HepG2 (cell line): ENCODE data around the gene ASPHD1. TPM values are rescaled to one million over a fixed set of nuclear protein-coding genes. Genes with fewer than 3 reads are reported as not detected.

Experiments used
- CENPT ChIP-seq: sonication (generic); formaldehyde crosslinking; IDR thresholded peaks from 2 replicates; pipeline ENCODE4 v1.8.0; 2022; ENCODE audit warnings: low read depth, mild to moderate bottlenecking, moderate library complexity, missing genetic modification reagents
- DPF2 ChIP-seq: sonication (generic); formaldehyde crosslinking; IDR thresholded peaks from 2 replicates; pipeline ENCODE4 v1.4.0; 2020; ENCODE audit warnings: mild to moderate bottlenecking, low read depth, missing genetic modification reagents, borderline replicate concordance
- FOXK1 ChIP-seq: sonication (generic); formaldehyde crosslinking; IDR thresholded peaks from 2 replicates; pipeline ENCODE4 v1.4.0; 2020; ENCODE audit warnings: low read depth, missing genetic modification reagents, borderline replicate concordance
- FOXK2 ChIP-seq: fragments of 450-650 bp; IDR thresholded peaks from 2 replicates; pipeline ENCODE4 v1.6.1; 2016
- GLI4 ChIP-seq: sonication (generic); formaldehyde crosslinking; IDR thresholded peaks from 2 replicates; pipeline ENCODE4 v1.5.1; 2020; ENCODE audit warnings: missing genetic modification reagents, mild to moderate bottlenecking, moderate library complexity, borderline replicate concordance
- HCFC1 ChIP-seq: fragments of 150-350 bp; IDR thresholded peaks from 2 replicates; pipeline ENCODE4 v1.6.1; 2014; ENCODE audit warnings: low read depth, low read length
- HNRNPL ChIP-seq: fragments of 200-400 bp; formaldehyde crosslinking; IDR thresholded peaks from 2 replicates; pipeline ENCODE4 v1.6.1; 2017; ENCODE audit warnings: mild to moderate bottlenecking, low read depth, low read length
- RARG ChIP-seq: sonication (generic); formaldehyde crosslinking; IDR thresholded peaks from 2 replicates; pipeline ENCODE4 v1.4.0; 2020; ENCODE audit warnings: low read depth, mild to moderate bottlenecking, missing genetic modification reagents
- RCOR2 ChIP-seq: IDR thresholded peaks from 2 replicates; pipeline ENCODE4 v1.6.1; 2016; ENCODE audit warnings: missing biosample characterization, missing genetic modification reagents
- REL ChIP-seq: sonication (generic); formaldehyde crosslinking; conservative IDR thresholded peaks from 2 replicates; pipeline ENCODE4 v1.8.0; 2022; ENCODE audit warnings: mild to moderate bottlenecking, missing genetic modification reagents, moderate library complexity
- SP1 ChIP-seq, 2 experiments: fragments of 450-650 bp in 1 of 2; sonication (generic) in 1 of 2; formaldehyde crosslinking in 1 of 2; IDR thresholded peaks; 2 replicates each; pipeline versions ENCODE4 v1.4.0 to v1.6.1; 2016 to 2020; ENCODE audit warnings: missing genetic modification reagents in 1 of 2
- TBL1XR1 ChIP-seq: fragments of 150-350 bp; IDR thresholded peaks from 2 replicates; pipeline ENCODE4 v1.6.1; 2014; ENCODE audit warnings: borderline replicate concordance, low read length; ENCODE audit not compliant: partially characterized antibody
- TCF7L2 ChIP-seq: IDR thresholded peaks from 2 replicates; pipeline ENCODE4 v1.6.1; 2011; ENCODE audit warnings: mild to moderate bottlenecking, low read depth, low read length, moderate library complexity
- ZMAT3 ChIP-seq: sonication (generic); formaldehyde crosslinking; conservative IDR thresholded peaks from 2 replicates; pipeline ENCODE4 v1.7.0; 2021; ENCODE audit warnings: missing genetic modification reagents
- ZNF557 ChIP-seq: sonication (generic); formaldehyde crosslinking; IDR thresholded peaks from 2 replicates; pipeline ENCODE4 v1.4.0; 2020; ENCODE audit warnings: missing genetic modification reagents
- ZNF615 ChIP-seq: sonication (generic); formaldehyde crosslinking; IDR thresholded peaks from 2 replicates; pipeline ENCODE4 v1.5.0; 2020; ENCODE audit warnings: mild to moderate bottlenecking, missing genetic modification reagents, borderline replicate concordance
- ZNF775 ChIP-seq: sonication (generic); formaldehyde crosslinking; IDR thresholded peaks from 2 replicates; pipeline ENCODE4 v1.4.0; 2020; ENCODE audit warnings: missing genetic modification reagents, mild to moderate bottlenecking, moderate library complexity, borderline replicate concordance
- ZNF83 ChIP-seq: sonication (generic); formaldehyde crosslinking; IDR thresholded peaks from 2 replicates; pipeline ENCODE4 v1.4.0; 2020; ENCODE audit warnings: missing genetic modification reagents, mild to moderate bottlenecking, borderline replicate concordance
- polyA plus RNA-seq, 8 experiments: library from polyadenylated mRNA; depleted of rRNA in 3 of 8; stranded (reverse) in 7 of 8; unstranded in 1 of 8; fragments of >200 nt; fragmentation: Illumina TruSeq in 4 of 8; extraction: Trizol in 4 of 8; gene quantifications; 2 replicates each; pipeline versions ENCODE4 v1.2.1 to v1.2.3, GENCODE V29; 2011 to 2016; ENCODE audit warnings: low read depth in 4 of 8, missing spikeins in 1 of 8, mixed read lengths in 1 of 8; ENCODE audit not compliant: insufficient read depth in 1 of 8
- total RNA-seq, 5 experiments: library from RNA; depleted of rRNA; stranded (reverse); fragments of >200 nt; fragmentation: Illumina TruSeq; extraction: Trizol; gene quantifications; 2 replicates each; pipeline ENCODE4 v1.2.3, GENCODE V29; 2016; ENCODE audit warnings: low read depth in 1 of 5
- TF ChIP-seq, protein P1 (sequence below): sonication (generic); formaldehyde crosslinking; IDR thresholded peaks from 2 replicates; pipeline ENCODE4 v1.5.1; 2020; ENCODE audit warnings: mild to moderate bottlenecking, missing genetic modification reagents, borderline replicate concordance
- TF ChIP-seq, protein P2 (sequence below): sonication (generic); formaldehyde crosslinking; IDR thresholded peaks from 2 replicates; pipeline ENCODE4 v1.4.0; 2020; ENCODE audit warnings: missing genetic modification reagents, borderline replicate concordance

ASPHD1 gene
- total and polyA plus RNA-seq, 2 of the 13 experiments (the other 11 are each of a cell fraction or from before 2014, with no cell fraction given) = 13.1 to 19.7 TPM

- TF ChIP-seq, protein P1, sequence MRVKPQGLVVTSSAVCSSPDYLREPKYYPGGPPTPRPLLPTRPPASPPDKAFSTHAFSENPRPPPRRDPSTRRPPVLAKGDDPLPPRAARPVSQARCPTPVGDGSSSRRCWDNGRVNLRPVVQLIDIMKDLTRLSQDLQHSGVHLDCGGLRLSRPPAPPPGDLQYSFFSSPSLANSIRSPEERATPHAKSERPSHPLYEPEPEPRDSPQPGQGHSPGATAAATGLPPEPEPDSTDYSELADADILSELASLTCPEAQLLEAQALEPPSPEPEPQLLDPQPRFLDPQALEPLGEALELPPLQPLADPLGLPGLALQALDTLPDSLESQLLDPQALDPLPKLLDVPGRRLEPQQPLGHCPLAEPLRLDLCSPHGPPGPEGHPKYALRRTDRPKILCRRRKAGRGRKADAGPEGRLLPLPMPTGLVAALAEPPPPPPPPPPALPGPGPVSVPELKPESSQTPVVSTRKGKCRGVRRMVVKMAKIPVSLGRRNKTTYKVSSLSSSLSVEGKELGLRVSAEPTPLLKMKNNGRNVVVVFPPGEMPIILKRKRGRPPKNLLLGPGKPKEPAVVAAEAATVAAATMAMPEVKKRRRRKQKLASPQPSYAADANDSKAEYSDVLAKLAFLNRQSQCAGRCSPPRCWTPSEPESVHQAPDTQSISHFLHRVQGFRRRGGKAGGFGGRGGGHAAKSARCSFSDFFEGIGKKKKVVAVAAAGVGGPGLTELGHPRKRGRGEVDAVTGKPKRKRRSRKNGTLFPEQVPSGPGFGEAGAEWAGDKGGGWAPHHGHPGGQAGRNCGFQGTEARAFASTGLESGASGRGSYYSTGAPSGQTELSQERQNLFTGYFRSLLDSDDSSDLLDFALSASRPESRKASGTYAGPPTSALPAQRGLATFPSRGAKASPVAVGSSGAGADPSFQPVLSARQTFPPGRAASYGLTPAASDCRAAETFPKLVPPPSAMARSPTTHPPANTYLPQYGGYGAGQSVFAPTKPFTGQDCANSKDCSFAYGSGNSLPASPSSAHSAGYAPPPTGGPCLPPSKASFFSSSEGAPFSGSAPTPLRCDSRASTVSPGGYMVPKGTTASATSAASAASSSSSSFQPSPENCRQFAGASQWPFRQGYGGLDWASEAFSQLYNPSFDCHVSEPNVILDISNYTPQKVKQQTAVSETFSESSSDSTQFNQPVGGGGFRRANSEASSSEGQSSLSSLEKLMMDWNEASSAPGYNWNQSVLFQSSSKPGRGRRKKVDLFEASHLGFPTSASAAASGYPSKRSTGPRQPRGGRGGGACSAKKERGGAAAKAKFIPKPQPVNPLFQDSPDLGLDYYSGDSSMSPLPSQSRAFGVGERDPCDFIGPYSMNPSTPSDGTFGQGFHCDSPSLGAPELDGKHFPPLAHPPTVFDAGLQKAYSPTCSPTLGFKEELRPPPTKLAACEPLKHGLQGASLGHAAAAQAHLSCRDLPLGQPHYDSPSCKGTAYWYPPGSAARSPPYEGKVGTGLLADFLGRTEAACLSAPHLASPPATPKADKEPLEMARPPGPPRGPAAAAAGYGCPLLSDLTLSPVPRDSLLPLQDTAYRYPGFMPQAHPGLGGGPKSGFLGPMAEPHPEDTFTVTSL (CRISPR knock-in tag) = no peak
- TF ChIP-seq RCOR2 (CRISPR knock-in tag) (no peak; the same call in 1 of the 2 replicates), HNRNPL (no peak), ZNF615 (CRISPR knock-in tag) (no peak), ZMAT3 (CRISPR knock-in tag) (no peak), REL (no peak), RARG (no peak), CENPT (CRISPR knock-in tag) (no peak), DPF2 (no peak; the same call in 1 of the 2 replicates), ZNF557 (CRISPR knock-in tag) (no peak), ZNF775 (CRISPR knock-in tag) (no peak), FOXK1 (CRISPR knock-in tag) (no peak), FOXK2 (no peak), TBL1XR1 (no peak), GLI4 (CRISPR knock-in tag) (no peak), ZNF83 (no peak), HCFC1 (no peak), TCF7L2 (no peak), SP1 (IDR thresholded peaks at IDR 0.05) (no peak), SP1 (CRISPR knock-in tag; IDR thresholded peaks at IDR 0.05) (no peak)
- TF ChIP-seq, protein P2, sequence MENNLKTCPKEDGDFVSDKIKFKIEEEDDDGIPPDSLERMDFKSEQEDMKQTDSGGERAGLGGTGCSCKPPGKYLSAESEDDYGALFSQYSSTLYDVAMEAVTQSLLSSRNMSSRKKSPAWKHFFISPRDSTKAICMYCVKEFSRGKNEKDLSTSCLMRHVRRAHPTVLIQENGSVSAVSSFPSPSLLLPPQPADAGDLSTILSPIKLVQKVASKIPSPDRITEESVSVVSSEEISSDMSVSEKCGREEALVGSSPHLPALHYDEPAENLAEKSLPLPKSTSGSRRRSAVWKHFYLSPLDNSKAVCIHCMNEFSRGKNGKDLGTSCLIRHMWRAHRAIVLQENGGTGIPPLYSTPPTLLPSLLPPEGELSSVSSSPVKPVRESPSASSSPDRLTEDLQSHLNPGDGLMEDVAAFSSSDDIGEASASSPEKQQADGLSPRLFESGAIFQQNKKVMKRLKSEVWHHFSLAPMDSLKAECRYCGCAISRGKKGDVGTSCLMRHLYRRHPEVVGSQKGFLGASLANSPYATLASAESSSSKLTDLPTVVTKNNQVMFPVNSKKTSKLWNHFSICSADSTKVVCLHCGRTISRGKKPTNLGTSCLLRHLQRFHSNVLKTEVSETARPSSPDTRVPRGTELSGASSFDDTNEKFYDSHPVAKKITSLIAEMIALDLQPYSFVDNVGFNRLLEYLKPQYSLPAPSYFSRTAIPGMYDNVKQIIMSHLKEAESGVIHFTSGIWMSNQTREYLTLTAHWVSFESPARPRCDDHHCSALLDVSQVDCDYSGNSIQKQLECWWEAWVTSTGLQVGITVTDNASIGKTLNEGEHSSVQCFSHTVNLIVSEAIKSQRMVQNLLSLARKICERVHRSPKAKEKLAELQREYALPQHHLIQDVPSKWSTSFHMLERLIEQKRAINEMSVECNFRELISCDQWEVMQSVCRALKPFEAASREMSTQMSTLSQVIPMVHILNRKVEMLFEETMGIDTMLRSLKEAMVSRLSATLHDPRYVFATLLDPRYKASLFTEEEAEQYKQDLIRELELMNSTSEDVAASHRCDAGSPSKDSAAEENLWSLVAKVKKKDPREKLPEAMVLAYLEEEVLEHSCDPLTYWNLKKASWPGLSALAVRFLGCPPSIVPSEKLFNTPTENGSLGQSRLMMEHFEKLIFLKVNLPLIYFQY (CRISPR knock-in tag) = no peak
Measured at GRCh38 chr16:29891525-29892457, 8.5 kb upstream of the ASPHD1 start (continued).
